Right lobe of liver (tissue), 4 donors: ENCODE results near the gene OR8J3.

ENCODE experiments used
- CTCF ChIP-seq, 4 donors: fragments of 200-600 bp in 3 of 4; fragments of 450-650 bp in 1 of 4; IDR thresholded peaks; one replicate each; pipeline versions ENCODE4 v1.5.1 to v1.8.0; 2016 to 2022; ENCODE audit warnings: antibody characterized with exemption in 4 of 4, mild to moderate bottlenecking in 2 of 4
- POLR2A ChIP-seq: fragments of 450-650 bp; IDR thresholded peaks from one replicate; pipeline ENCODE4 v1.6.1; 2017; ENCODE audit warnings: antibody characterized with exemption, mild to moderate bottlenecking
- donor health status: DM: no; HTN: no; CAD: no.
- donor health status: DM: no; HTN: no; CAD: no.
- donor health status: DM: no; HTN: yes; CAD: no.

GRCh38 chr11:56089697-56090096, 50.3 kb downstream of the OR8J3 start:
- TF ChIP-seq CTCF (IDR thresholded peaks at IDR 0.05), result no peak
- TF ChIP-seq POLR2A, result no peak
